B cell (primary cell): ENCODE measurements around the gene STT3A. TPM values are rescaled to one million over a fixed set of nuclear protein-coding genes. Genes with fewer than 3 reads are reported as not detected.

ENCODE experiments used
- ATAC-seq: fragments of 200-7000 bp; cut with Tn5 transposase; one replicate; pipeline ENCODE4 v1.10.0; 2021; ENCODE audit warnings: low read depth, mild to moderate bottlenecking, moderate number of reproducible peaks, moderate library complexity
- CTCF ChIA-PET: fragments of 350-600 bp; sonication (Branson Sonifier 250); formaldehyde crosslinking; loops from one replicate; lab custom pipeline; 2021; ENCODE audit warnings: antibody characterized with exemption, inconsistent platforms; lab: Charles Lee
- POLR2A ChIA-PET: fragments of 350-600 bp; sonication (Branson Sonifier 250); formaldehyde crosslinking; loops from one replicate; lab custom pipeline; 2021; ENCODE audit warnings: antibody characterized with exemption; lab: Charles Lee
- DNase-seq: peaks from one replicate; pipeline ENCODE4 v3.0.0; 2013
- H2AFZ ChIP-seq: 2 replicates; pipeline ENCODE4 v1.6.1; 2012; ENCODE audit warnings: mild to moderate bottlenecking, low read depth, low read length; ENCODE audit not compliant: insufficient read depth, poor library complexity, severe bottlenecking
- H3K27ac ChIP-seq, 2 donors: 1 replicate in 1 of 2; 2 replicates in 1 of 2; pipeline ENCODE4 v1.5.1; 2012 to 2013; ENCODE audit warnings: low read length in 2 of 2, mild to moderate bottlenecking in 2 of 2, moderate library complexity in 1 of 2
- H3K27me3 ChIP-seq, 4 experiments: fragments of 200-600 bp in 1 of 4; sonication (generic) in 1 of 4; replicated peaks in 1 of 4; 1 replicate in 2 of 4; 2 replicates in 2 of 4; pipeline versions ENCODE4 v1.6.1 to v1.7.0; 2013 to 2016; ENCODE audit warnings: low read length in 3 of 4, mild to moderate bottlenecking in 2 of 4, mixed read lengths in 1 of 4, moderate library complexity in 1 of 4; ENCODE audit not compliant: insufficient read depth in 4 of 4, control insufficient read depth in 3 of 4; ENCODE audit errors: control extremely low read depth in 1 of 4
- H3K36me3 ChIP-seq, 2 experiments: replicated peaks in 1 of 2; 1 replicate in 1 of 2; 2 replicates in 1 of 2; pipeline versions ENCODE4 v1.6.1 to v1.7.1; 2013; ENCODE audit warnings: low read length in 1 of 2; ENCODE audit not compliant: insufficient read depth in 2 of 2, control insufficient read depth in 1 of 2; ENCODE audit errors: control extremely low read depth in 1 of 2, extremely low read depth in 1 of 2
- H3K4me1 ChIP-seq, 2 donors: fragments of 200-600 bp in 1 of 2; sonication (generic) in 1 of 2; 1 replicate in 1 of 2; 2 replicates in 1 of 2; pipeline versions ENCODE4 v1.5.1 to v1.6.1; 2013 to 2017; ENCODE audit warnings: low read length in 2 of 2; ENCODE audit not compliant: control insufficient read depth in 2 of 2, insufficient read depth in 2 of 2
- H3K4me2 ChIP-seq: replicated peaks from 2 replicates; pipeline ENCODE3; 2012; ENCODE audit warnings: mild to moderate bottlenecking, low read depth, low read length; ENCODE audit not compliant: poor library complexity, severe bottlenecking
- H3K4me3 ChIP-seq, 5 experiments: fragments of 200-600 bp in 1 of 5; sonication (generic) in 1 of 5; 1 replicate in 3 of 5; 2 replicates in 2 of 5; pipeline versions ENCODE4 v1.5.1 to v1.7.0; 2011 to 2016; ENCODE audit warnings: low read length in 4 of 5, mild to moderate bottlenecking in 4 of 5, low read depth in 2 of 5, control low read depth in 1 of 5, moderate library complexity in 1 of 5; ENCODE audit not compliant: insufficient read depth in 1 of 5; ENCODE audit errors: control extremely low read depth in 1 of 5, extremely low read depth in 1 of 5
- H3K79me2 ChIP-seq: fragments of 200-600 bp; sonication (generic); one replicate; pipeline ENCODE4 v1.6.0; 2016; ENCODE audit warnings: low read length; ENCODE audit not compliant: control insufficient read depth, insufficient read depth
- H3K9ac ChIP-seq: fragments of 200-600 bp; sonication (generic); 2 replicates; pipeline ENCODE4 v1.6.1; 2017; ENCODE audit warnings: mild to moderate bottlenecking, low read length, moderate library complexity
- H3K9me3 ChIP-seq, 3 donors: one replicate each; pipeline versions ENCODE4 v1.6.1 to v1.7.1; 2013; ENCODE audit warnings: low read length in 2 of 3; ENCODE audit not compliant: control insufficient read depth in 2 of 3, insufficient read depth in 1 of 3; ENCODE audit errors: control extremely low read depth in 1 of 3
- H4K20me1 ChIP-seq: 2 replicates; pipeline ENCODE4 v1.6.0; 2012; ENCODE audit warnings: mild to moderate bottlenecking, low read length; ENCODE audit not compliant: insufficient read depth, control insufficient read depth, poor library complexity, severe bottlenecking
- H3K27ac Mint-ChIP-seq: one replicate; pipeline ENCODE4 v1.8.0; 2021; ENCODE audit warnings: mixed read lengths
- H3K27me3 Mint-ChIP-seq: one replicate; pipeline ENCODE4 v1.8.0; 2021; ENCODE audit warnings: mixed read lengths
- H3K4me1 Mint-ChIP-seq: one replicate; pipeline ENCODE4 v1.8.0; 2021; ENCODE audit warnings: mixed read lengths
- H3K4me3 Mint-ChIP-seq: one replicate; pipeline ENCODE4 v1.8.0; 2021; ENCODE audit warnings: mixed read lengths
- H3K9me3 Mint-ChIP-seq: one replicate; pipeline ENCODE4 v1.8.0; 2022; ENCODE audit warnings: mixed read lengths; ENCODE audit not compliant: insufficient read depth
- EZH2 ChIP-seq: IDR thresholded peaks from 2 replicates; pipeline ENCODE4 v1.6.1; 2012; ENCODE audit warnings: borderline replicate concordance, low read depth, mild to moderate bottlenecking, moderate library complexity, low read length; ENCODE audit not compliant: insufficient read depth, poor library complexity, severe bottlenecking
- WGBS: methylation state at CpG from one replicate; pipeline ENCODE4 v1.1.5; 2013; ENCODE audit warnings: missing lambda C conversion rate; ENCODE audit not compliant: insufficient coverage; 5-methylcytosine and 5-hydroxymethylcytosine counted together
- intact Hi-C: fragments of 100-400 bp; cut with micrococcal nuclease; formaldehyde crosslinking; loops from one replicate; pipeline ENCODE4 v1.10.0; 2022
- polyA plus RNA-seq: library from polyadenylated mRNA; depleted of rRNA; stranded (reverse); fragments of >200 nt; gene quantifications from 2 replicates; pipeline ENCODE4 v1.2.3, GENCODE V29; 2012
- total RNA-seq, 2 donors: library from RNA; stranded (reverse); fragments of 120-200 nt in 1 of 2; gene quantifications; 1 replicate in 1 of 2; 2 replicates in 1 of 2; pipeline versions ENCODE4 v1.2.3 to v1.2.4, GENCODE V29; 2013 to 2022
- TF ChIP-seq, protein P1 (sequence below): fragments of 200-600 bp; IDR thresholded peaks from one replicate; pipeline ENCODE4 v1.8.0; 2022; ENCODE audit warnings: antibody characterized with exemption, mild to moderate bottlenecking

Gene STT3A
- total and polyA plus RNA-seq, 2 donors (not counting 1 experiment from before 2014, with no cell fraction given), result 29.7 to 78.4 TPM

- H3K9me3 ChIP-seq, result no peaks in the 10 kb centered on the region
- TF ChIP-seq, protein P1, sequence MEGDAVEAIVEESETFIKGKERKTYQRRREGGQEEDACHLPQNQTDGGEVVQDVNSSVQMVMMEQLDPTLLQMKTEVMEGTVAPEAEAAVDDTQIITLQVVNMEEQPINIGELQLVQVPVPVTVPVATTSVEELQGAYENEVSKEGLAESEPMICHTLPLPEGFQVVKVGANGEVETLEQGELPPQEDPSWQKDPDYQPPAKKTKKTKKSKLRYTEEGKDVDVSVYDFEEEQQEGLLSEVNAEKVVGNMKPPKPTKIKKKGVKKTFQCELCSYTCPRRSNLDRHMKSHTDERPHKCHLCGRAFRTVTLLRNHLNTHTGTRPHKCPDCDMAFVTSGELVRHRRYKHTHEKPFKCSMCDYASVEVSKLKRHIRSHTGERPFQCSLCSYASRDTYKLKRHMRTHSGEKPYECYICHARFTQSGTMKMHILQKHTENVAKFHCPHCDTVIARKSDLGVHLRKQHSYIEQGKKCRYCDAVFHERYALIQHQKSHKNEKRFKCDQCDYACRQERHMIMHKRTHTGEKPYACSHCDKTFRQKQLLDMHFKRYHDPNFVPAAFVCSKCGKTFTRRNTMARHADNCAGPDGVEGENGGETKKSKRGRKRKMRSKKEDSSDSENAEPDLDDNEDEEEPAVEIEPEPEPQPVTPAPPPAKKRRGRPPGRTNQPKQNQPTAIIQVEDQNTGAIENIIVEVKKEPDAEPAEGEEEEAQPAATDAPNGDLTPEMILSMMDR, result no peak
- no peak for TF ChIP-seq EZH2
- DNase-seq (no peak), ATAC-seq (no peak)
- no peak overlapping the region for H2AFZ ChIP-seq
- H3K79me2 ChIP-seq, result no peaks in the 10 kb centered on the region
- H3K27ac Mint-ChIP-seq, result no peak overlapping the region
- H4K20me1 ChIP-seq, result no peaks in the 10 kb centered on the region
- H3K4me1 Mint-ChIP-seq, result no peaks in the 10 kb centered on the region
- intact Hi-C loops, result no loop called here
- no peak overlapping the region for H3K4me3 Mint-ChIP-seq
- H3K4me3 ChIP-seq, result no peak overlapping the region
- H3K27me3 Mint-ChIP-seq, result no peaks in the 10 kb centered on the region
- H3K9ac ChIP-seq, result no peak overlapping the region
- POLR2A ChIA-PET, result no interaction called here
- H3K27me3 ChIP-seq, result no peaks in the 10 kb centered on the region
- no peak overlapping the region for H3K27ac ChIP-seq
- H3K9me3 Mint-ChIP-seq, result no peaks in the 10 kb centered on the region
- H3K4me2 ChIP-seq, result no peak overlapping the region
- H3K4me1 ChIP-seq, result no peaks in the 10 kb centered on the region
- 94% methylated on average over 2 of the region's 3 CpGs for whole genome bisulfite sequencing
- CTCF ChIA-PET, result no interaction called here
- H3K36me3 ChIP-seq, result peaks cover 0 to 1% of the 10 kb centered on the region in 2 experiments
These were observed 45.2 kb downstream of the STT3A start for GRCh38 chr11:125637840-125638239.

DNA sequence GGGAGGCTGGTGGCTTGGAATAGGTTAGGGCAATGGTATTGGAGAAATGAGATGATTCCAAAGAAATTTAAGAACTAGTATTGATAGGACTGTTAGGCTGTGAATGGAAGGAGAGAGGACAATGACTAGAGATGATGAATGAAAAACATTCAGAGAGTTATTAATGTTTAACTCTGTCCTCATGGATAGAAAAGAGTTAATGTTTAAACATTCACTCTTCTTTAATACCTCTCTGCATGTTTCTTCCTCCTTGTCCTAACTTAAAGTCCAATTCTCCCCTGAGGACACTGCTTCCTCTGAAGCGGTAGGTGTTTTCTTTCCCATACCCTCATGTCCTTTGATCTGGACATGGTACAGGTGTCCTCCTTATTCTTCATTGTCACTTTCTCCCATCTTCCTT lies 45.7 kb downstream of the STT3A start:
- TF ChIP-seq, protein P1, result no peak
- no peak for TF ChIP-seq EZH2
- no peak overlapping the region for H2AFZ ChIP-seq
- Mint-ChIP-seq H3K27me3 (no peaks in the 10 kb centered on the region), H3K27ac (no peak overlapping the region), H3K4me3 (no peak overlapping the region), H3K4me1 (no peaks in the 10 kb centered on the region), H3K9me3 (no peaks in the 10 kb centered on the region)
- POLR2A ChIA-PET, result no interaction called here
- DNase-seq (no peak), ATAC-seq (no peak)
- intact Hi-C loops, result no loop called here
- peaks cover 0 to 1% of the 10 kb centered on the region in 2 experiments for H3K36me3 ChIP-seq
- no peak overlapping the region for H3K9ac ChIP-seq
- no peak overlapping the region for H3K4me3 ChIP-seq
- no peaks in the 10 kb centered on the region for H3K27me3 ChIP-seq
- no peaks in the 10 kb centered on the region for H3K9me3 ChIP-seq
- H3K79me2 ChIP-seq, result no peaks in the 10 kb centered on the region
- CTCF ChIA-PET, result no interaction called here
- H4K20me1 ChIP-seq, result no peaks in the 10 kb centered on the region
- no peaks in the 10 kb centered on the region for H3K4me1 ChIP-seq
- H3K27ac ChIP-seq, result no peak overlapping the region
- H3K4me2 ChIP-seq, result no peak overlapping the region
- WGBS, result 100% methylated on average over 1 of the region's 1 CpG
